Measurements from ENCODE around the gene ECE1. TPM values are rescaled to one million over a fixed set of nuclear protein-coding genes. Genes with fewer than 3 reads are reported as not detected.

ECE1 gene
- total and polyA plus RNA-seq, 2 of the 13 experiments (the other 11 are each of a cell fraction or from before 2014, with no cell fraction given), result 13.5 to 21.2 TPM

GRCh38 chr1:21251773-21252471, 38.3 kb downstream of the ECE1 start (continued):
- no peak for TF ChIP-seq ZNF280B (CRISPR knock-in tag; IDR thresholded peaks at IDR 0.05; ENCODE audit: borderline replicate concordance)
- TF ChIP-seq ZNF121 (CRISPR knock-in tag; IDR thresholded peaks at IDR 0.05), result no peak
- TF ChIP-seq ZNF414 (CRISPR knock-in tag; IDR thresholded peaks at IDR 0.05), result no peak
- TF ChIP-seq ZNF407 (CRISPR knock-in tag; IDR thresholded peaks at IDR 0.05; ENCODE audit: not compliant biosample characterization), result no peak
- TF ChIP-seq ZNF784 (CRISPR knock-in tag; IDR thresholded peaks at IDR 0.05; ENCODE audit: borderline replicate concordance), result 0 out of 2 replicates have a peak, but pooled peaks have one; percentile 25
- TF ChIP-seq SMARCC2 (IDR thresholded peaks at IDR 0.05), result no peak
- no peak for TF ChIP-seq PHF20 (CRISPR knock-in tag; IDR thresholded peaks at IDR 0.05)
- no peak for TF ChIP-seq ZNF512 (CRISPR knock-in tag; IDR thresholded peaks at IDR 0.05)
- TF ChIP-seq ZNF704 (CRISPR knock-in tag; IDR thresholded peaks at IDR 0.05; ENCODE audit: borderline replicate concordance), result no peak
- no peak for TF ChIP-seq NFKB2 (CRISPR knock-in tag; IDR thresholded peaks at IDR 0.05; ENCODE audit: borderline replicate concordance)
- TF ChIP-seq ZNF556 (CRISPR knock-in tag; IDR thresholded peaks at IDR 0.05; ENCODE audit: borderline replicate concordance), result no peak
- TF ChIP-seq CBX2 (IDR thresholded peaks at IDR 0.05; ENCODE audit: low read depth, low read length), result no peak
- no peak for TF ChIP-seq CBX2 (CRISPR knock-in tag; IDR thresholded peaks at IDR 0.05; ENCODE audit: low read depth)
- no peak for TF ChIP-seq SRY (CRISPR knock-in tag; IDR thresholded peaks at IDR 0.05)

All from HepG2 (cell line).